Stimulated activated naive CD4-positive, alpha-beta T cell (primary cell): ENCODE measurements around the gene CASQ2.

Experiments
- DNase-seq, 6 experiments: peaks; one replicate each; lab custom pipeline; 2025; lab: John Stamatoyannopoulos, UW

Gene CASQ2

GRCh38 chr1:115661157-115661556 lies 107.4 kb downstream of the CASQ2 start:
- no peak for DNase-seq

- DNase-seq = no peak
These were observed 108.4 kb downstream of the CASQ2 start for GRCh38 chr1:115660151-115660550.

GRCh38 chr1:115658646-115659045 lies 109.9 kb downstream of the CASQ2 start:
- no peak for DNase-seq

- no peak for DNase-seq
These were observed 111.9 kb downstream of the CASQ2 start for GRCh38 chr1:115656461-115657077.

- no peak for DNase-seq
These were observed 112.6 kb downstream of the CASQ2 start for GRCh38 chr1:115655916-115656315.

GRCh38 chr1:115655306-115655663 lies 113.2 kb downstream of the CASQ2 start:
- DNase-seq = no peak

- DNase-seq = no peak
These were observed 113.7 kb downstream of the CASQ2 start for GRCh38 chr1:115654663-115655305.

GRCh38 chr1:115654125-115654524 lies 114.4 kb downstream of the CASQ2 start:
- no peak for DNase-seq

- DNase-seq = no peak
These were observed 116.2 kb downstream of the CASQ2 start for GRCh38 chr1:115652236-115652788.

- no peak for DNase-seq
These were observed 117.1 kb downstream of the CASQ2 start for GRCh38 chr1:115651391-115651790.

- DNase-seq = no peak
These were observed 117.6 kb downstream of the CASQ2 start for GRCh38 chr1:115650961-115651360.
